ENCODE measurements around the gene GLI3.

- TF ChIP-seq POLR2A (IDR thresholded peaks at IDR 0.05; ENCODE audit: low read depth, low read length) (no peak), POU2F2 (IDR thresholded peaks at IDR 0.05; ENCODE audit: low read depth, low read length) (no peak), TAF1 (IDR thresholded peaks at IDR 0.05; ENCODE audit: low read depth, low read length) (no peak), POLR2AphosphoS5 (IDR thresholded peaks at IDR 0.05; ENCODE audit: low read depth, low read length) (no peak), SPI1 (IDR thresholded peaks at IDR 0.05; ENCODE audit: low read depth, low read length) (no peak)
Measured at GRCh38 chr7:42272793-42273665, 36.0 kb upstream of the GLI3 start.
